Esophagus muscularis mucosa (tissue), 3 donors: ENCODE results near the gene ADCY5.

ENCODE experiments used
- CTCF ChIP-seq, 3 experiments: fragments of 200-600 bp in 2 of 3; fragments of 450-650 bp in 1 of 3; sonication (generic) in 2 of 3; IDR thresholded peaks; one replicate each; pipeline ENCODE4 v1.5.1; 2017 to 2019; ENCODE audit warnings: antibody characterized with exemption in 3 of 3, mild to moderate bottlenecking in 2 of 3, moderate library complexity in 1 of 3
- POLR2AphosphoS5 ChIP-seq, 2 donors: sonication (generic); formaldehyde crosslinking; IDR thresholded peaks; one replicate each; pipeline ENCODE4 v1.6.1; 2017; ENCODE audit warnings: antibody characterized with exemption in 2 of 2

- TF ChIP-seq CTCF (IDR thresholded peaks at IDR 0.05) (no peak), POLR2AphosphoS5 (IDR thresholded peaks at IDR 0.05) (no peak)
These were observed 151.3 kb downstream of the ADCY5 start for GRCh38 chr3:123297627-123297899.
